AG08395 (cell line): ENCODE measurements around the gene SLC10A3.
"Not testable (repeated sequence)": the region's sequence is repeated elsewhere in the genome, so short reads cannot be mapped to it uniquely, and the experiment has no call there.

Source experiments
- DNase-seq: peaks from one replicate; pipeline ENCODE4 v3.0.0; 2012; ENCODE audit warnings: mixed read lengths, low spot score

Gene SLC10A3

GRCh38 chrX:154509455-154509854, 19.0 kb upstream of the SLC10A3 start:
- DNase-seq = no peak

GRCh38 chrX:154508384-154508745, 17.9 kb upstream of the SLC10A3 start:
- no peak for DNase-seq

GRCh38 chrX:154507673-154508383, 17.4 kb upstream of the SLC10A3 start:
- no peak for DNase-seq

GRCh38 chrX:154506483-154507332, 16.3 kb upstream of the SLC10A3 start:
- no peak for DNase-seq

- DNase-seq = peak; percentile 53
Observed at GRCh38 chrX:154505734-154506133, 15.3 kb upstream of the SLC10A3 start.

- no peak for DNase-seq
Observed at GRCh38 chrX:154502989-154503388, 12.6 kb upstream of the SLC10A3 start.

GRCh38 chrX:154502098-154502497, 11.7 kb upstream of the SLC10A3 start:
- no peak for DNase-seq

GRCh38 chrX:154501423-154501822, 11.0 kb upstream of the SLC10A3 start:
- DNase-seq = not testable (repeated sequence)

- DNase-seq = not testable (repeated sequence)
Observed at GRCh38 chrX:154496591-154497137, 6.2 kb upstream of the SLC10A3 start.

- no peak for DNase-seq
Observed at GRCh38 chrX:154495472-154495922, 5.1 kb upstream of the SLC10A3 start.

GRCh38 chrX:154494715-154495114, 4.3 kb upstream of the SLC10A3 start:
- no peak for DNase-seq

GRCh38 chrX:154490021-154490413, 412 bp downstream of the SLC10A3 start:
- DNase-seq = peak; percentile 31

- DNase-seq = no peak
Observed at GRCh38 chrX:154489182-154489581, 1.2 kb downstream of the SLC10A3 start.

- no peak for DNase-seq
Observed at GRCh38 chrX:154488336-154489075, 1.9 kb downstream of the SLC10A3 start.

GRCh38 chrX:154487518-154488290, 2.7 kb downstream of the SLC10A3 start:
- no peak for DNase-seq

- peak; percentile 38 for DNase-seq
Observed at GRCh38 chrX:154486396-154487207, 3.8 kb downstream of the SLC10A3 start, which contains the start of gene UBL4A. UBL4A (minus strand) TSS chrX:154486615; CDS start chrX:154486584, 31 bp downstream.

- DNase-seq = no peak
Observed at GRCh38 chrX:154486052-154486395, 4.4 kb downstream of the SLC10A3 start.

GRCh38 chrX:154485150-154486051, 5.0 kb downstream of the SLC10A3 start:
- no peak for DNase-seq
